Stimulated activated naive CD8-positive, alpha-beta T cell treated with anti-CD3 and anti-CD28 coated beads, Interleukin-15, Interleukin-2, amounts not matched to agents 100 U/mL and 50 U/mL, for 24 hours (primary cell): ENCODE data around the gene CD248.
"Not testable (repeated sequence)": the region's sequence is repeated elsewhere in the genome, so short reads cannot be mapped to it uniquely, and the experiment has no call there.

Experiments used
- ATAC-seq: fragments of 150-1000 bp; cut with Tn5 transposase; one replicate; pipeline ENCODE4 v1.10.0; 2021
- DNase-seq: peaks from one replicate; pipeline ENCODE4 v3.0.0; 2021

Gene CD248

GRCh38 chr11:66313321-66314185, 3.3 kb downstream of the CD248 start:
- peak; percentile 38 for DNase-seq
- ATAC-seq: no peak

DNA sequence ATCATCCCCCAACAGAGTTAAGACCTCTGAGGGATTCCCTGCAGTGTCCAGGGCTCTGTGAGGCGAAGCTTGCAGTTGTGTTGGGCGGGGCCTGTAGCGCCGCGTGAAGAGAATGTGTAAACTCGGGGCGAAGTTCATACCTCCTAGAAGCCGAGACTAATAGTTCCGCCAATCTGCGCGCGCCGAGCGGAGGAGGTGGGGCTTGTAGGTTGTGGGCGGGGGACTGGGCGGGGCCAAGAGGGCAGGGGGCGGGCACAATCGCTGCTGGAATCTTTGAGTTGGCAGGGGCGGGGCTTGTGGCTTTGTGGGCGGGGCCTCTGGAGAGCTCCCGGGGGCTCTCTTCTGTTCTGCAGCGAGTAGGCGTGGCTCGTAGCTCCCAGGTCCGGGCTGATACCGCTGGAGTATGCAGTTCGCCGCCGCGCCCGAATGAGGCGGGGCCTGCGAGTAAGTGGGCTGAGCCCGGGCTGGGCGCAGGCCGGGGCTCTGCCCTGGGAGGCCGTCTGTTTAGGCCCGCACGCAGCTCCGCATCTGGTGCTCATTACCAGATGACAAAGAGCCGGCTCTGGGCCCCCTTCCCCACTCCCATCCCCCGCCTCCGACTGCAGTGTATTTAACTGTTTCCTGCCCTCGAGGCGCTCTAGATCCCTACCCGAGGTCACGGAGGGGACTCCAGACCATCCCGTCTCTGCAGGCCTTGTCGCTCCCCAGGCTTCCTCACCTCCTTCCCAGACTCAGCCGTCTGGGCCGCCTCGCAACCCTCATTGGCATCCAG, 4.1 kb downstream of the CD248 start:
- peak; percentile 98 for DNase-seq
- peak; percentile 80 for ATAC-seq

GRCh38 chr11:66311965-66312548, 4.8 kb downstream of the CD248 start:
- peak; percentile 63 for ATAC-seq

GRCh38 chr11:66311470-66311964, 5.3 kb downstream of the CD248 start:
- no peak for DNase-seq
- no peak for ATAC-seq

More at GRCh38 chr11:66311965-66312548, 4.8 kb downstream of the CD248 start:
- peak; percentile 93 for DNase-seq

DNA sequence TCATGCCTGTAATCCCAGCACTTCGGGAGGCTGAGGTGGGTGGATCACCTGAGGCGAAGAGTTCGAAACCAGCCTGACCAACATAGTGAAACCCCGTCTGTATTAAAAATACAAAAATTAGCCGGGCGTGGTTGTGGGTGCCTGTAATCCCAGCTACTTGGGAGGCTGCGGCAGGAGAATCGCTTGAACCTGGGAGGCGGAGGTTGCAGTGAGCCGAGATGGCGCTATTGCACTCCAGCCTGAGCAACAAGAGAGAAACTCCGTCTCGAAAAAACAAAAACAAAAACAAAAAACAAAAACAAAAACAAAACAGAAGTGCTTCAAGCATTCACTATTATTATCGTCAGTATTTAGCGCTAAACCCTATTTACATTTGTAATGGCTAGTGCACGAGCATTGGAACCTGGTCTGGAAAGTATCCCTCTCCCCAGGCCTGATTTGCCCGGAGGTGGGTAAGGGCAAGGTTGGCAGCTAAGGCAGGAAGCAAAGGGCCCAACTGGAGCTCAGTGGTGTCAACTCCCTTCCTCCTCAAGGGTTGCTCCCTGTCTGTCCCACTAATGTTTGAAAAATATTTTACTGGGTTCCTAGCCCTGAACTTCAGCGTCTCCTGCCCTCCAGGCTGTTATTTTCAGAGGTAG, 5.9 kb downstream of the CD248 start:
- not testable (repeated sequence) for ATAC-seq, DNase-seq

DNA sequence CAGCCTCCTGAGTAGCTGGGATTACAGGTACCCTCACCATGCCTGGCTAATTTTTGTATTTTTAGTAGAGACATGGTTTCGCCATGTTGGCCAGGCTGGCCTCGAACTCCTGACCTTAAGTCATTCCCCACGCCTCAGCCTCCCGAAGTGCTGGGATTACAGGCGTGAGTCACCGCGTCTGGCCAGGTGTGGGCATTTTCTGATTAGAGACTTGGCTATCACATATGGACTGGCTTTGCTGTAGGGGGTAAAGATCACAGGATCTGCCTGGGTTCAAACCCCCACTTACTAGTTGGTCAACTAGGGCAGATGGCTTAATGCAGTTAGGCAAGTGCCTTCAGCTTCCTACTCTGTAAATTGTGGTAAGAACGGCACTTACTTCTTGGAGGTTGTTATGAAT, 6.5 kb downstream of the CD248 start:
- ATAC-seq (no peak), DNase-seq (no peak)

- DNase-seq (no peak), ATAC-seq (no peak)
Observed at GRCh38 chr11:66309475-66309874, 7.4 kb downstream of the CD248 start.

GRCh38 chr11:66302656-66303055, 14.2 kb downstream of the CD248 start:
- ATAC-seq: no peak
- no peak for DNase-seq

DNA sequence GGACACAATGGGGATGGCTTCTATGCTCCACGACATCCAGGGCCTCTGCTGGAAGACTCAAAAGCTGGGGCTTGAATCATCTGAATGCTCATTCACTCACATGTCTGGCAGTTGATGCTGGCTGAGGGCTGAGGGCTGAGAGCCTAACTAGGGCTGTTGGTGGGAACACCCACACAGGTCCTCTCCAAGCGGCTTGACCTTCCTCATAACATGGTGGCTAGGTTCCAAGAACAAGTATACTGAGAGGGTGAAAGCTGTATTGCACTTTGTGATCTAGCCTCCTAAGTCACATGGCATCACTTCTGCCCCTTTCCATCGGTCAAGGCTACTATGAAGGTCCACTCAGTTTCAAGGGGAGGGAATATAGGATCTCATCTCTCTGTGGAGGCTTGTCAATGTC, 17.7 kb downstream of the CD248 start:
- ATAC-seq (no peak), DNase-seq (no peak)

GRCh38 chr11:66297610-66298009, 19.2 kb downstream of the CD248 start:
- no peak for ATAC-seq
- DNase-seq: no peak

GRCh38 chr11:66294626-66295620, 21.9 kb downstream of the CD248 start:
- ATAC-seq: no peak
- no peak for DNase-seq

DNA sequence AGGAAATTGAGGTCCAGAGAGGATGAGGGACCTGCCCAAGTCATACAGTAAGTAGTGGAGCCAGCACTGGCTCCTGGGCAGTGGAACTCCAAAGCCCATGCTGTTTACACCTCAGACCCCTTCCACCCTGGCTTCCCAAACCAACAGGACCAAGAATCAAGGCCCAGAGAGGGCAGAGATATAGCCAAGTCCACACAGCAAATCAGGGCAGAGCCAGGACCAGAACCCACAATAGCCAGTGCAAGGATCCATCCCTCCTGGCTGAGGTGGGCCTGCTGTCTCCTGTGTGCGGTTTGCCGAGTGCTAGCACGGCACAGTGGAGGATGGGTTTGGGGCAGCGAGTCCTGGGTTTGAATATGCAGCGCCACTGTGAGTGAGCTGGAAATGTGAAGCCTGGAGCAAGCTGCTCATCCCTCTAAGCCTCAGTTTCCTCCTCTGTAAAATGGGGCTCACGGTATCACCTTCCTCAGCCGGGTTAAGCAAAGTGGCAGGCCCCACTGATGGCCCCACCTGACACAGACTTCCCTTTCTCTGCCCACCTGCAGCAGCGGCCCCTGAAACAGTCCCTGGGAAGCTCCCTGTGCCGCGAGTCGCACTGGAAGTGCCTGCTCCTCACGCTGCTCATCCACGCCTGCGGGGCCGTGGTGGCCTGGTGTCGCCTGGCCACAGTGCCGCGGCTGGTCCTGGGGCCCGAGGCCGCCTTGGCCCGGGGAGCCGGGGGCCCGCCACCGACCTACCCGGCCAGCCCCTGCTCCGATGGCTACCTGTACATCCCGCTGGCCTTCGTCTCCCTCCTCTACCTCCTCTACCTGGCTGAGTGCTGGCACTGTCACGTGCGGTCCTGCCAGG, 22.8 kb downstream of the CD248 start:
- no peak for ATAC-seq
- no peak for DNase-seq

GRCh38 chr11:66293352-66293751, 23.5 kb downstream of the CD248 start:
- ATAC-seq (no peak), DNase-seq (no peak)

- ATAC-seq (no peak), DNase-seq (no peak)
Observed at GRCh38 chr11:66292543-66293332, 24.1 kb downstream of the CD248 start.

DNA sequence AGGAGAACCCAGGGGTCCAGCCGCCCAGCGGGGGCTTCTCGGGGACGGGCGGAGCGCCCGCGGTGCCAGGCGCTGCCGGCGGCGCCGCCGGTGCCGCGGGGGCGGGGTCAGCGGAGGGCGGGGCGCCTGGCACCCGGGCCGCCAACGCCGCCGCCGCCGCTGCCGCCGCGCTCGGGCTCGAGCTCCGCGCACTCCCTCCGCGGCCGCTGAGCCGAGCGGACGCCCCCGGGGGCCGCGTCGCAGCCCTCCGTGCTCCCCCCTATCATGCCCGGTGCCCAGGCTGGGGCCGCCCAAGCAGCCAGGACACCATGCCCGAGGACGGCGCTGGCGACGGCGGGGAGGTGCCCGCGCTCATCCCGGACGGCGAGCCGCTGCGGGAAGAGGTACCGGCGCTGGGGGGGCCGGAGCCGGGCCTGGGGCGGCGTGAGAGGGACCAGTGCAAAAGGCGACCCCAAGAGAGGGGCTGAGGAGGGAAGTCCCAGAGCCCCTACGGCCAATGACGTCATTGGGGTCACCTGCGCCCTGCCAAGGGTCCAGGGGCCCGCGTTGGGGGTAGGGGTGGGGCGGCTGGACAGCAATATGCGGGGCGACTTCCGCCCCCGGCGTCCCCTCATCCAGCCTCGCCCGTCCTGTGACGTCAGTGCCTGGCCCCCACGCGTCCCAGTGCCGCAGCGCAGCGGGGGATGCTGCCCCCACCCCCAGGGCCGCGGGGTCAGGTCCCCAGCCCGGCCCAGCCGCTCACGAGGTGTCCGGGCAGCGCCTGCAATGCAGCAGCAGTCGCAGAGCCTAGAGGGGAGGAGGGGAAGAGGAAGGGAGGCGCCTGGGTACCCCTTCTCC, 24.9 kb downstream of the CD248 start, which contains the start of gene TMEM151A:
TMEM151A (plus strand) TSS at position 189 of the 837 bp plus-strand sequence; CDS start at position 309, 120 bp downstream.
- ATAC-seq: no peak
- peak; percentile 41 for DNase-seq

DNA sequence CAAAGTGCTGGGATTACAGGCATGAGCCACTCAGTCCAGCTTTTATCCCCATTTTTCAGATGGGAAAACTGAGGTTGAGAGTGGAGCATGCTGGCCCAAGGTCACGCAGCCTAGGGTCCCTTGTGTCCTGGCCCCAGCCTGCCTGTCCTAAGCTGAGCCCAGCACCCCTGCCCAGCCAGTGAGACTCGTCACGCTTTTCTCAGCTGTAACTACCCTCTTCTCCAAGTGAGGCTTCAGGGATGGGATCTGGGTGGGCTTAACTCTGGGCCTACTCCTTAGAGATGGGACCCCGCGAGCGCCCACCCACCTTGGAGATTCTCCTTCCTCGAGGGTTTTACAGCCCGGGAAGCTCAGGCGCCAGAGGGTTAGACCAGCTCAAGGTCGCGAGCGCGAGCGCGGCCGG, 25.5 kb downstream of the CD248 start:
- ATAC-seq (no peak), DNase-seq (no peak)

DNA sequence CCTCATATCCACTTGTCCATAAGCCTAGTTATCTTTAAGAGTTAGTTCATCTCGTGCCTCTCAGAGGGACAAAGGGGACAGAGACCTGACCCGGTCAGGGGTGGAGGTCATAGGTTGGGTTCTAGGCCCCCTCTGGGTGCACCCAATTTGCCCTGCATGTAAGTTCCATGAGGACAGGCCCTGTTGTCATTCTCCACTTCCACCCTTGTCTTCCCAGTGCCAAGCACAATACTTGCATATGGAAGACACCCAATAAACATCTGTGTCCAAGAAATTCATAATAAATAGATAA, 26.6 kb downstream of the CD248 start:
- ATAC-seq (no peak), DNase-seq (no peak)
